Amygdala (tissue), 56 donors: ENCODE data around the gene CACNA1C.

ENCODE experiments used
- DNase-seq, 56 donors: peaks; one replicate each; lab custom pipeline; 2025; lab: John Stamatoyannopoulos, UW

Gene CACNA1C

GRCh38 chr12:2288001-2288400 is 235.2 kb downstream of the CACNA1C start:
- no peak for DNase-seq

- DNase-seq, result no peak
These were observed 235.7 kb downstream of the CACNA1C start for GRCh38 chr12:2288471-2288870.

- no peak for DNase-seq
These were observed 236.1 kb downstream of the CACNA1C start for GRCh38 chr12:2288875-2289274.

- no peak for DNase-seq
These were observed 236.7 kb downstream of the CACNA1C start for GRCh38 chr12:2289525-2289924.

GRCh38 chr12:2290091-2290490 is 237.3 kb downstream of the CACNA1C start:
- no peak for DNase-seq

GRCh38 chr12:2290516-2291065 is 237.8 kb downstream of the CACNA1C start:
- DNase-seq, result no peak

- no peak for DNase-seq
These were observed 238.5 kb downstream of the CACNA1C start for GRCh38 chr12:2291182-2291832.

- DNase-seq, result no peak
These were observed 239.2 kb downstream of the CACNA1C start for GRCh38 chr12:2291947-2292346.

- DNase-seq, result no peak
These were observed 239.8 kb downstream of the CACNA1C start for GRCh38 chr12:2292560-2292959.

- DNase-seq, result no peak
These were observed 242.1 kb downstream of the CACNA1C start for GRCh38 chr12:2294651-2295475.

- peak in 2 of 56 donors; percentile 8 to 37 for DNase-seq
These were observed 243.2 kb downstream of the CACNA1C start for GRCh38 chr12:2295941-2296461.

- DNase-seq, result no peak
These were observed 244.2 kb downstream of the CACNA1C start for GRCh38 chr12:2297004-2297403.

- no peak for DNase-seq
These were observed 244.9 kb downstream of the CACNA1C start for GRCh38 chr12:2297658-2298057.

GRCh38 chr12:2298556-2299200 is 245.9 kb downstream of the CACNA1C start:
- no peak for DNase-seq

- DNase-seq, result peak in 3 of 56 donors; percentile 5 to 13 (median 9)
These were observed 246.4 kb downstream of the CACNA1C start for GRCh38 chr12:2299206-2299605.

GRCh38 chr12:2300168-2300567 is 247.4 kb downstream of the CACNA1C start:
- no peak for DNase-seq

- no peak for DNase-seq
These were observed 248.1 kb downstream of the CACNA1C start for GRCh38 chr12:2300886-2301285.

GRCh38 chr12:2301531-2302461 is 249.0 kb downstream of the CACNA1C start:
- DNase-seq, result peak in 9 of 56 donors; percentile 12 to 28 (median 19)

- no peak for DNase-seq
These were observed 250.2 kb downstream of the CACNA1C start for GRCh38 chr12:2302711-2303580.
